Vagina (tissue), 2 donors: ENCODE data around the gene NTM.

Source experiments
- CTCF ChIP-seq, 3 experiments: fragments of 450-650 bp in 2 of 3; fragments of 200-600 bp in 1 of 3; sonication (generic) in 1 of 3; IDR thresholded peaks; one replicate each; pipeline ENCODE4 v1.5.1; 2017 to 2019; ENCODE audit warnings: antibody characterized with exemption in 3 of 3, mild to moderate bottlenecking in 2 of 3, moderate library complexity in 2 of 3
- POLR2A ChIP-seq, 2 donors: fragments of 450-650 bp; IDR thresholded peaks; one replicate each; pipeline ENCODE4 v1.6.1; 2017; ENCODE audit warnings: antibody characterized with exemption in 2 of 2, mild to moderate bottlenecking in 2 of 2, moderate library complexity in 2 of 2
- POLR2AphosphoS5 ChIP-seq, 2 donors: sonication (generic); formaldehyde crosslinking; IDR thresholded peaks; one replicate each; pipeline ENCODE4 v1.9.0; 2017; ENCODE audit warnings: antibody characterized with exemption in 2 of 2, mild to moderate bottlenecking in 2 of 2, low read depth in 1 of 2; ENCODE audit not compliant: insufficient read depth in 1 of 2

DNA sequence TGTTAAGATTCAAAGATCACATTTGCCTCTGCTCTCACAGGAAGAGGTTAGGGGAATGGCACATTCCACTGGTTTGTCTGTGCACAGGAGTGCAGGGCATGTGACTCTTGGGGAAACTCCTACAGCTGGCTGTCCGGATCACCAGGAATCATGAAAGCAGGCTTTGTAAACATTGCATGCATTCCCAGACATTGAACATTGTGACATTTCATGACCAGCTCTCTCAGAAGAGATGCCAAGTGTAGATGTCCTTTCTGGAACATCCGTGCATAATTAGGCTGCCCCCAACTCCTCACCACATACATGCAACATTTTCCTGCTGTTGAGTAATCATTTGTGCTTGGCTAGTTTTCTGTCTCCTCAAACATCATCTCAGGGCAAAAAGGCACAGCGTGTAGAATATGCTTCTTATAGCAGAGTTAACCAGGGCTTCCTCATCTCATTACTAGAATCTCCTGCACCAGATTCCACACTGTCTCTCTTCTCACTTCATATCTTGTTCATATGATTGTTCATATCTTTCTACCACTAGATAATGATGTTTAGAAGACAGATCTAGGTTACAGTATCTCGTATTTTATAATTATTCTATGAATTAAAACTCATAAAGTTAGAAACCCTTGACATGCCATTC lies 694.7 kb downstream of the NTM start:
- TF ChIP-seq CTCF (IDR thresholded peaks at IDR 0.05) (no peak), POLR2AphosphoS5 (IDR thresholded peaks at IDR 0.05; ENCODE audit: insufficient read depth in 1 of 2, low read depth in 1 of 2) (no peak), POLR2A (IDR thresholded peaks at IDR 0.05) (no peak)
